CD4-positive, alpha-beta T cell treated with Interleukin-4 for 4 hours (primary cell): ENCODE measurements around the gene GOLGB1.
A peak's percentile ranks its signal among the peaks of the same experiment; 100 is the strongest.
"Not testable (repeated sequence)": the region's sequence is repeated elsewhere in the genome, so short reads cannot be mapped to it uniquely, and the experiment has no call there.

Experiments used
- DNase-seq: peaks from one replicate; pipeline ENCODE4 v3.0.0-alpha.2; 2020

GOLGB1 gene

GRCh38 chr3:121690777-121691405 is 58.6 kb downstream of the GOLGB1 start:
- DNase-seq: no peak

- DNase-seq: not testable (repeated sequence)
Measured at GRCh38 chr3:121688747-121689146, 60.8 kb downstream of the GOLGB1 start.

GRCh38 chr3:121681792-121682191 is 67.7 kb downstream of the GOLGB1 start:
- no peak for DNase-seq

- DNase-seq: no peak
Measured at GRCh38 chr3:121677141-121677540, 72.4 kb downstream of the GOLGB1 start.

GRCh38 chr3:121670676-121671075 is 78.9 kb downstream of the GOLGB1 start:
- DNase-seq: no peak

GRCh38 chr3:121667333-121667732 is 82.2 kb downstream of the GOLGB1 start:
- no peak for DNase-seq

GRCh38 chr3:121665488-121665887 is 84.1 kb downstream of the GOLGB1 start:
- DNase-seq: no peak

GRCh38 chr3:121663171-121663847 is 86.2 kb downstream of the GOLGB1 start:
- DNase-seq: no peak

- no peak for DNase-seq
Measured at GRCh38 chr3:121662742-121663141, 86.8 kb downstream of the GOLGB1 start.

GRCh38 chr3:121661376-121661775 is 88.2 kb downstream of the GOLGB1 start:
- DNase-seq: no peak

- DNase-seq: peak; percentile 77
Measured at GRCh38 chr3:121660356-121661171, 89.0 kb downstream of the GOLGB1 start, which contains the start of gene HCLS1. TSS of gene HCLS1 (minus strand) at chr3:121660903. CDS start at chr3:121658347, 2,556 bp downstream.

GRCh38 chr3:121659586-121659985 is 90.0 kb downstream of the GOLGB1 start:
- no peak for DNase-seq

GRCh38 chr3:121658716-121659435 is 90.7 kb downstream of the GOLGB1 start:
- no peak for DNase-seq

GRCh38 chr3:121654493-121655385 is 94.8 kb downstream of the GOLGB1 start:
- DNase-seq: peak; percentile 66

GRCh38 chr3:121651684-121652083 is 97.9 kb downstream of the GOLGB1 start:
- DNase-seq: no peak

GRCh38 chr3:121649645-121650044 is 99.9 kb downstream of the GOLGB1 start:
- peak; percentile 27 for DNase-seq

GRCh38 chr3:121648219-121648958 is 101.2 kb downstream of the GOLGB1 start:
- DNase-seq: no peak

- DNase-seq: no peak
Measured at GRCh38 chr3:121645054-121645453, 104.5 kb downstream of the GOLGB1 start.

GRCh38 chr3:121642601-121643314 is 106.8 kb downstream of the GOLGB1 start:
- no peak for DNase-seq

- no peak for DNase-seq
Measured at GRCh38 chr3:121641127-121641526, 108.4 kb downstream of the GOLGB1 start.

GRCh38 chr3:121637922-121638321 is 111.6 kb downstream of the GOLGB1 start:
- DNase-seq: no peak
